HepG2 (cell line): ENCODE data around the gene GP1BA.

ENCODE experiments used
- CTCF ChIP-seq: sonication (generic); formaldehyde crosslinking; IDR thresholded peaks from 2 replicates; pipeline ENCODE4 v1.5.0; 2020; ENCODE audit warnings: mild to moderate bottlenecking, missing genetic modification reagents, moderate library complexity
- MAFK ChIP-seq, 2 experiments: IDR thresholded peaks in 1 of 2; conservative IDR thresholded peaks in 1 of 2; 2 replicates each; pipeline ENCODE4 v1.6.1; 2011; ENCODE audit warnings: improper control_type of control experiment in 2 of 2, low read length in 2 of 2
- SP1 ChIP-seq, 2 experiments: fragments of 450-650 bp in 1 of 2; sonication (generic) in 1 of 2; formaldehyde crosslinking in 1 of 2; IDR thresholded peaks; 2 replicates each; pipeline versions ENCODE4 v1.4.0 to v1.6.1; 2016 to 2020; ENCODE audit warnings: missing genetic modification reagents in 1 of 2
- TF ChIP-seq, protein P1 (sequence below): sonication (generic); formaldehyde crosslinking; IDR thresholded peaks from 2 replicates; pipeline ENCODE4 v1.8.0; 2022; ENCODE audit warnings: mild to moderate bottlenecking, missing genetic modification reagents, moderate library complexity
- TF ChIP-seq, protein P2 (sequence below): sonication (generic); formaldehyde crosslinking; IDR thresholded peaks from 2 replicates; pipeline ENCODE4 v1.4.0; 2020; ENCODE audit warnings: low read depth, missing genetic modification reagents

DNA sequence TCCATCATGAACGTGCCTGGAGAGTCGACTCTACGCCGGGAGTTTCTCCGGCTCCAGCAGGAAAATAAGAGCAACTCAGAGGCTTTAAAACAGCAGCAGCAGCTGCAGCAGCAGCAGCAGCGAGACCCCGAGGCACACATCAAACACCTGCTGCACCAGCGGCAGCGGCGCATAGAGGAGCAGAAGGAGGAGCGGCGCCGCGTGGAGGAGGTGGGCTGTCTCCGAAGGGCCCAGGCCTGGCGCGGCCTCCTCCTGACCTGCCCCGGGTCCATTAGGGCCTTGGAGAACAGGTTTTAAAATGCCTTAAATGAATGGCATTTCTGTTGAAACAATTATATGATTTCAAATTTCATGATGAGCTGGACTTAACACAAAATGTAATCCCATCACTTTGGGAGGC is 44.5 kb upstream of the GP1BA start:
- TF ChIP-seq MAFK (conservative IDR thresholded peaks at IDR 0.05 in 1 of 2, IDR thresholded peaks at IDR 0.05 in 1 of 2; ENCODE audit: low read length in 2 of 2) (no peak), CTCF (CRISPR knock-in tag) (no peak), SP1 (IDR thresholded peaks at IDR 0.05) (no peak), SP1 (CRISPR knock-in tag; IDR thresholded peaks at IDR 0.05) (no peak)
- TF ChIP-seq, protein P1, sequence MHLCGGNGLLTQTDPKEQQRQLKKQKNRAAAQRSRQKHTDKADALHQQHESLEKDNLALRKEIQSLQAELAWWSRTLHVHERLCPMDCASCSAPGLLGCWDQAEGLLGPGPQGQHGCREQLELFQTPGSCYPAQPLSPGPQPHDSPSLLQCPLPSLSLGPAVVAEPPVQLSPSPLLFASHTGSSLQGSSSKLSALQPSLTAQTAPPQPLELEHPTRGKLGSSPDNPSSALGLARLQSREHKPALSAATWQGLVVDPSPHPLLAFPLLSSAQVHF (CRISPR knock-in tag) = no peak
- TF ChIP-seq, protein P2, sequence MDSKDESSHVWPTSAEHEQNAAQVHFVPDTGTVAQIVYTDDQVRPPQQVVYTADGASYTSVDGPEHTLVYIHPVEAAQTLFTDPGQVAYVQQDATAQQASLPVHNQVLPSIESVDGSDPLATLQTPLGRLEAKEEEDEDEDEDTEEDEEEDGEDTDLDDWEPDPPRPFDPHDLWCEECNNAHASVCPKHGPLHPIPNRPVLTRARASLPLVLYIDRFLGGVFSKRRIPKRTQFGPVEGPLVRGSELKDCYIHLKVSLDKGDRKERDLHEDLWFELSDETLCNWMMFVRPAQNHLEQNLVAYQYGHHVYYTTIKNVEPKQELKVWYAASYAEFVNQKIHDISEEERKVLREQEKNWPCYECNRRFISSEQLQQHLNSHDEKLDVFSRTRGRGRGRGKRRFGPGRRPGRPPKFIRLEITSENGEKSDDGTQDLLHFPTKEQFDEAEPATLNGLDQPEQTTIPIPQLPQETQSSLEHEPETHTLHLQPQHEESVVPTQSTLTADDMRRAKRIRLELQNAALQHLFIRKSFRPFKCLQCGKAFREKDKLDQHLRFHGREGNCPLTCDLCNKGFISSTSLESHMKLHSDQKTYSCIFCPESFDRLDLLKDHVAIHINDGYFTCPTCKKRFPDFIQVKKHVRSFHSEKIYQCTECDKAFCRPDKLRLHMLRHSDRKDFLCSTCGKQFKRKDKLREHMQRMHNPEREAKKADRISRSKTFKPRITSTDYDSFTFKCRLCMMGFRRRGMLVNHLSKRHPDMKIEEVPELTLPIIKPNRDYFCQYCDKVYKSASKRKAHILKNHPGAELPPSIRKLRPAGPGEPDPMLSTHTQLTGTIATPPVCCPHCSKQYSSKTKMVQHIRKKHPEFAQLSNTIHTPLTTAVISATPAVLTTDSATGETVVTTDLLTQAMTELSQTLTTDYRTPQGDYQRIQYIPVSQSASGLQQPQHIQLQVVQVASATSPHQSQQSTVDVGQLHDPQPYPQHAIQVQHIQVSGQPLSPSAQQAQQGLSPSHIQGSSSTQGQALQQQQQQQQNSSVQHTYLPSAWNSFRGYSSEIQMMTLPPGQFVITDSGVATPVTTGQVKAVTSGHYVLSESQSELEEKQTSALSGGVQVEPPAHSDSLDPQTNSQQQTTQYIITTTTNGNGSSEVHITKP (CRISPR knock-in tag) = no peak
